Activated CD4-positive, alpha-beta T cell treated with anti-CD3 and anti-CD28 coated beads, Interleukin-2, amount 50 U/mL, for 48 hours (primary cell): ENCODE data around the gene ACTG1.
"Not testable (repeated sequence)": the region's sequence is repeated elsewhere in the genome, so short reads cannot be mapped to it uniquely, and the experiment has no call there.

Experiments
- DNase-seq, 2 experiments: peaks; one replicate each; pipeline ENCODE4 v3.0.0-alpha.2; 2020

ACTG1 gene

GRCh38 chr17:81531998-81532404 is 19.4 kb upstream of the ACTG1 start:
- not testable (repeated sequence) for DNase-seq

- not testable (repeated sequence) for DNase-seq
Observed at GRCh38 chr17:81531013-81531412, 18.4 kb upstream of the ACTG1 start.

- no peak for DNase-seq
Observed at GRCh38 chr17:81529437-81529803, 16.8 kb upstream of the ACTG1 start.

GRCh38 chr17:81528651-81529436 is 16.2 kb upstream of the ACTG1 start:
- DNase-seq = no peak

- DNase-seq = no peak
Observed at GRCh38 chr17:81528384-81528650, 15.7 kb upstream of the ACTG1 start.

- no peak for DNase-seq
Observed at GRCh38 chr17:81527591-81528383, 15.2 kb upstream of the ACTG1 start, which contains the start of gene FSCN2. Gene FSCN2 (plus strand): TSS chr17:81528377. CDS start chr17:81528532, 155 bp downstream.

GRCh38 chr17:81526662-81527571 is 14.3 kb upstream of the ACTG1 start:
- DNase-seq = no peak

- DNase-seq = no peak
Observed at GRCh38 chr17:81524865-81525159, 12.2 kb upstream of the ACTG1 start.

GRCh38 chr17:81524039-81524864 is 11.7 kb upstream of the ACTG1 start:
- no peak for DNase-seq

- no peak for DNase-seq
Observed at GRCh38 chr17:81523402-81524038, 10.9 kb upstream of the ACTG1 start.

- DNase-seq = no peak
Observed at GRCh38 chr17:81522491-81523401, 10.1 kb upstream of the ACTG1 start.

- no peak for DNase-seq
Observed at GRCh38 chr17:81520021-81520901, 7.7 kb upstream of the ACTG1 start.

GRCh38 chr17:81519284-81520020 is 6.9 kb upstream of the ACTG1 start:
- peak; percentile 67 to 71 for DNase-seq

- peak; percentile 45 to 53 for DNase-seq
Observed at GRCh38 chr17:81518785-81519283, 6.2 kb upstream of the ACTG1 start.

GRCh38 chr17:81518113-81518784 is 5.7 kb upstream of the ACTG1 start:
- no peak for DNase-seq

- DNase-seq = no peak
Observed at GRCh38 chr17:81517339-81518112, 4.9 kb upstream of the ACTG1 start.

GRCh38 chr17:81517009-81517338 is 4.4 kb upstream of the ACTG1 start:
- no peak for DNase-seq

- no peak for DNase-seq
Observed at GRCh38 chr17:81516439-81516838, 3.8 kb upstream of the ACTG1 start.
